Non-pigmented ciliary epithelial cell (primary cell): Measurements from ENCODE around the gene IGFLR1.

ENCODE experiments used
- DNase-seq: peaks from one replicate; pipeline ENCODE4 v3.0.0-alpha.2; 2010; ENCODE audit warnings: low read depth

The IGFLR1 gene

GRCh38 chr19:35755550-35756376, 13.5 kb upstream of the IGFLR1 start:
- no peak for DNase-seq

- no peak for DNase-seq
Measured at GRCh38 chr19:35755131-35755549, 12.9 kb upstream of the IGFLR1 start.

GRCh38 chr19:35754370-35755130, 12.3 kb upstream of the IGFLR1 start:
- DNase-seq = no peak

GRCh38 chr19:35753634-35754369, 11.6 kb upstream of the IGFLR1 start:
- no peak for DNase-seq

GRCh38 chr19:35752746-35753350, 10.6 kb upstream of the IGFLR1 start:
- no peak for DNase-seq

- no peak for DNase-seq
Measured at GRCh38 chr19:35751839-35752745, 9.8 kb upstream of the IGFLR1 start.

GRCh38 chr19:35750167-35750566, 7.9 kb upstream of the IGFLR1 start:
- DNase-seq = no peak

- peak; percentile 99 for DNase-seq
Measured at GRCh38 chr19:35748106-35749020, 6.1 kb upstream of the IGFLR1 start, which contains the start of gene LIN37. TSS of gene LIN37 (plus strand) at chr19:35748576. CDS start at chr19:35748725, 149 bp downstream.

- DNase-seq = no peak
Measured at GRCh38 chr19:35746531-35746930, 4.3 kb upstream of the IGFLR1 start.

GRCh38 chr19:35746087-35746462, 3.8 kb upstream of the IGFLR1 start:
- no peak for DNase-seq

GRCh38 chr19:35745328-35746086, 3.3 kb upstream of the IGFLR1 start, which contains the start of the genes PSENEN and U2AF1L4:
TSS of gene PSENEN (plus strand) at chr19:35745651. CDS start at chr19:35745931, 280 bp downstream.
TSS of gene U2AF1L4 (minus strand) at chr19:35745418. CDS start at chr19:35745391, 27 bp downstream.
- peak; percentile 98 for DNase-seq

GRCh38 chr19:35744430-35745327, 2.4 kb upstream of the IGFLR1 start:
- DNase-seq = no peak

- DNase-seq = no peak
Measured at GRCh38 chr19:35743640-35744429, 1.6 kb upstream of the IGFLR1 start.

- DNase-seq = no peak
Measured at GRCh38 chr19:35741203-35741515, 1.1 kb downstream of the IGFLR1 start.

- peak; percentile 79 for DNase-seq
Measured at GRCh38 chr19:35740423-35741202, 1.6 kb downstream of the IGFLR1 start.

- no peak for DNase-seq
Measured at GRCh38 chr19:35740108-35740422, 2.2 kb downstream of the IGFLR1 start.
